Measurements from ENCODE around the gene FASN. TPM values are rescaled to one million over a fixed set of nuclear protein-coding genes. Genes with fewer than 3 reads are reported as not detected.

Gene FASN
- total and polyA plus RNA-seq, 2 of the 4 experiments (the other 2 are of a cell fraction): 12.4 to 56.0 TPM

DNA sequence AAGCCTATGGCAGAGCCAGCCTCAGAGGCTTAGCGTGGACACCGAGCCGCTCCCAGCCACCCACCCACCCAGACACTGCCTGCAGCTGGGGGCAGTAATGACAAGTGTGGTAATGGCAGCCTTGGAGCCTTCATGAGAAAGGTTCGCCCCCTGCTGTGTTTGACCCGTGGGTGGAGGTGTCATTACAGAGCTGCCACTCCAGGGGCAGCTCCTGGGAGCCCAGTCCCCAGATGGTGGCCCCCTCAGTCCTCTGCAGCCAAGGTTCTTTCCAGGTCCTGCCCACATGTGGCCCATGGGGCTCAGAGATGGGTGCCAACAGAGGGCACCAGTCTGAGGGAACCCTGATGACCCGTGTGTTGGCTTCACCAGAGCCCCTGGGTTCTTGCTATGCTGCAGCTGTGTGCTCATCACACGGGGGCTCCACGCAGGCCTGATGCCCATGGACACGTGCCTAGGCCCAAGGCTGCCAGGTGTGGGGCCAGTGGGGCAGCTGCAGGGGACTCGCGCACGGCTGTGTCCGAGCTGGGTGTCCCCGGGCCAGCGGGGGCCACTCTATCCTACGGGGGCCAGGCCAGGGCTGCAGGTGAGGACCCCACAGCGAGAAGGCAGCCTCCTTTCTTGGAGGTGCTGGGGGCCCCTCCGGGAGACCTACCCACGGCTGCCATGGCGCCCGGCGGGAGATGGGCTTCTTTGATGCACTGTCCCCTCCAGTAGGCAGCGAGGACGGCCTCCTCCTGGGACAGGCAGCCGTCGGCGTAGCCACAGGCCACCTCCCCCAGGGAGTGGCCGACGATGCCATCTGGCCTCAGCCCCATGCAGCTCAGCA lies 8.1 kb downstream of the FASN start (continued):
- no peak for TF ChIP-seq NFE2L2 (IDR thresholded peaks at IDR 0.05; ENCODE audit: low read depth, low read length)

GRCh38 chr17:82088838-82089722 lies 9.0 kb downstream of the FASN start:
- Histone ChIP-seq H3K27me3 (ENCODE audit: control insufficient read depth, insufficient read depth, low read length) (no peaks in the 10 kb centered on the region), H4K20me1 (ENCODE audit: insufficient read depth, low read length) (peaks cover 5% of the 10 kb centered on the region), H3K4me1 (ENCODE audit: control insufficient read depth, insufficient read depth, low read length) (no peaks in the 10 kb centered on the region), H3K4me2 (ENCODE audit: low read depth, low read length) (no peak overlapping the region), H3K36me3 (ENCODE audit: control insufficient read depth, insufficient read depth, low read length) (peaks cover 95% of the 10 kb centered on the region), H2AK9ac (replicated peaks; ENCODE audit: low read depth, low read length, poor library complexity) (peak overlapping the region; percentile 61), H3K9ac (ENCODE audit: low read depth, low read length) (no peak overlapping the region), H3K79me1 (ENCODE audit: low read depth in 1 of 2, low read length in 2 of 2) (peaks cover 0 to 11% of the 10 kb centered on the region in 2 experiments; a peak in 2 of 4 replicates), H3K9me1 (ENCODE audit: insufficient read depth, low read length) (no peaks in the 10 kb centered on the region), H3K56ac (ENCODE audit: extremely low read depth, insufficient read depth, low read length) (no peak overlapping the region), H2BK5ac (ENCODE audit: low read depth, low read length, poor library complexity, severe bottlenecking) (no peak overlapping the region), H3K23ac (ENCODE audit: low read depth, low read length) (no peak overlapping the region), H3K4me3 (ENCODE audit: insufficient read depth, low read depth, low read length) (no peak overlapping the region), H2BK15ac (ENCODE audit: low read depth, low read length) (no peak overlapping the region), H3K4ac (ENCODE audit: low read depth, low read length) (no peak overlapping the region), H3K9me3 (ENCODE audit: control insufficient read depth, insufficient read depth, low read length) (no peaks in the 10 kb centered on the region), H3K27ac (ENCODE audit: insufficient read depth, low read length) (no peak overlapping the region), H2AK5ac (ENCODE audit: low read depth, low read length) (no peak overlapping the region), H2AFZ (replicated peaks; ENCODE audit: low read length, poor library complexity) (no peak overlapping the region), H4K8ac (ENCODE audit: low read depth in 2 of 2, low read length in 2 of 2) (no peak overlapping the region), H4K91ac (ENCODE audit: insufficient read depth, low read depth, low read length) (no peak overlapping the region), H2BK120ac (ENCODE audit: low read depth, low read length) (no peak overlapping the region), H2BK20ac (ENCODE audit: low read depth, low read length) (no peak overlapping the region), H3K14ac (replicated peaks; ENCODE audit: low read depth, low read length) (no peak overlapping the region), H4K5ac (ENCODE audit: low read depth, low read length) (no peak overlapping the region), H3K18ac (ENCODE audit: low read depth, low read length) (no peak overlapping the region)
- TF ChIP-seq, protein P1, sequence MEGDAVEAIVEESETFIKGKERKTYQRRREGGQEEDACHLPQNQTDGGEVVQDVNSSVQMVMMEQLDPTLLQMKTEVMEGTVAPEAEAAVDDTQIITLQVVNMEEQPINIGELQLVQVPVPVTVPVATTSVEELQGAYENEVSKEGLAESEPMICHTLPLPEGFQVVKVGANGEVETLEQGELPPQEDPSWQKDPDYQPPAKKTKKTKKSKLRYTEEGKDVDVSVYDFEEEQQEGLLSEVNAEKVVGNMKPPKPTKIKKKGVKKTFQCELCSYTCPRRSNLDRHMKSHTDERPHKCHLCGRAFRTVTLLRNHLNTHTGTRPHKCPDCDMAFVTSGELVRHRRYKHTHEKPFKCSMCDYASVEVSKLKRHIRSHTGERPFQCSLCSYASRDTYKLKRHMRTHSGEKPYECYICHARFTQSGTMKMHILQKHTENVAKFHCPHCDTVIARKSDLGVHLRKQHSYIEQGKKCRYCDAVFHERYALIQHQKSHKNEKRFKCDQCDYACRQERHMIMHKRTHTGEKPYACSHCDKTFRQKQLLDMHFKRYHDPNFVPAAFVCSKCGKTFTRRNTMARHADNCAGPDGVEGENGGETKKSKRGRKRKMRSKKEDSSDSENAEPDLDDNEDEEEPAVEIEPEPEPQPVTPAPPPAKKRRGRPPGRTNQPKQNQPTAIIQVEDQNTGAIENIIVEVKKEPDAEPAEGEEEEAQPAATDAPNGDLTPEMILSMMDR (conservative IDR thresholded peaks at IDR 0.05; ENCODE audit: low read depth, low read length): no peak
- no peak for TF ChIP-seq SMC3 (IDR thresholded peaks at IDR 0.05; ENCODE audit: low read depth, low read length)
- TF ChIP-seq CHD1 (IDR thresholded peaks at IDR 0.05; ENCODE audit: low read depth, low read length): no peak
- no peak for TF ChIP-seq RAD21 (IDR thresholded peaks at IDR 0.05; ENCODE audit: low read length)
- no peak for TF ChIP-seq POLR2A (IDR thresholded peaks at IDR 0.05; ENCODE audit: low read depth, low read length)
- DNase-seq (no peak), ATAC-seq (ENCODE audit: low read depth) (no peak)
- CTCF ChIA-PET: no interaction called here
- POLR2A ChIA-PET (ENCODE audit: unreplicated experiment): no interaction called here
- intact Hi-C loops (cut with micrococcal nuclease): no loop called here
- WGBS, 2 experiments (ENCODE audit: extremely low coverage in 2 of 2, insufficient read length in 1 of 2): 96% methylated on average over 20 of the region's 47 CpGs; no CpG with 5 or more reads in 1 of the 2 experiments
- in situ Hi-C loops (cut with MboI; ENCODE audit: low sequenced_read_pairs): no loop called here
- BruUV-seq (replicated peaks): TSS peak; percentile 44
- dilution Hi-C loops (cut with HindIII; ENCODE audit: low sequenced_read_pairs, unreplicated experiment): no loop called here
